ENCODE data around the gene DTNBP1.

DTNBP1 gene

DNA sequence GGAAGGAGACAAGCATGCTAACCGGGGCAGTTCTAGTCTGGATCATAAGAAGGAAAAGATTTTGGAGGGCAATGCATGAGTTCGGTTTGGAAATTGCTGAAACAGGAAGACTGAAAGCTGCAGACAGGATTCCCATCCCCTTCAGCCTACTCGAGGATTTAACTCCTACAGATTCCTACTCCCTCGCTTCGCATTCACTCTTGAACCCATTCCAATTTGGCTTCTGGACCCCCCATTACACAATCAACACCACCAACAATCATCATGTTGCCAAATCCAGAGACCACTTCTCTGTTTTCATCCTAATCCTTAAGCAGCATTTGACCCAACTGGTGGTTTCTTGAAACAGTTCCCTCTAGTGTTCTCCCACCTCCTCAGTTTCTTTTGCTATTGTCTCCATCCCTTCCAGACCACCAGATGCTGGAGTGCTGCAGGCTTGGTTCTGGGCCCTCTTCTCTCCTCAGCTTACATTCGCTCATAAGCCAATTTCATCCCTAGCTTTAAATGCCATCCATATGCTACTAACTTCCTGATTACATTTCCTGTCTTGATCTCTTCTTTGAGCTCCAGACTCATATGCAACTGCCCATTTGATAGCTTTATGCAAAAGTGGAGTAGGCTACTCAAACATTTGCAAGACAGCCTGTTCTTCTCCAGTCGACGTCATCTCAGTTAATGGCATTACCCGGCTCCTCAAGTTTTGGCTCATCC, 66.5 kb downstream of the DTNBP1 start:
- H3K27ac ChIP-seq = no peak overlapping the region
- TF ChIP-seq, protein P1, sequence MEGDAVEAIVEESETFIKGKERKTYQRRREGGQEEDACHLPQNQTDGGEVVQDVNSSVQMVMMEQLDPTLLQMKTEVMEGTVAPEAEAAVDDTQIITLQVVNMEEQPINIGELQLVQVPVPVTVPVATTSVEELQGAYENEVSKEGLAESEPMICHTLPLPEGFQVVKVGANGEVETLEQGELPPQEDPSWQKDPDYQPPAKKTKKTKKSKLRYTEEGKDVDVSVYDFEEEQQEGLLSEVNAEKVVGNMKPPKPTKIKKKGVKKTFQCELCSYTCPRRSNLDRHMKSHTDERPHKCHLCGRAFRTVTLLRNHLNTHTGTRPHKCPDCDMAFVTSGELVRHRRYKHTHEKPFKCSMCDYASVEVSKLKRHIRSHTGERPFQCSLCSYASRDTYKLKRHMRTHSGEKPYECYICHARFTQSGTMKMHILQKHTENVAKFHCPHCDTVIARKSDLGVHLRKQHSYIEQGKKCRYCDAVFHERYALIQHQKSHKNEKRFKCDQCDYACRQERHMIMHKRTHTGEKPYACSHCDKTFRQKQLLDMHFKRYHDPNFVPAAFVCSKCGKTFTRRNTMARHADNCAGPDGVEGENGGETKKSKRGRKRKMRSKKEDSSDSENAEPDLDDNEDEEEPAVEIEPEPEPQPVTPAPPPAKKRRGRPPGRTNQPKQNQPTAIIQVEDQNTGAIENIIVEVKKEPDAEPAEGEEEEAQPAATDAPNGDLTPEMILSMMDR (conservative IDR thresholded peaks at IDR 0.05) = no peak

DNA sequence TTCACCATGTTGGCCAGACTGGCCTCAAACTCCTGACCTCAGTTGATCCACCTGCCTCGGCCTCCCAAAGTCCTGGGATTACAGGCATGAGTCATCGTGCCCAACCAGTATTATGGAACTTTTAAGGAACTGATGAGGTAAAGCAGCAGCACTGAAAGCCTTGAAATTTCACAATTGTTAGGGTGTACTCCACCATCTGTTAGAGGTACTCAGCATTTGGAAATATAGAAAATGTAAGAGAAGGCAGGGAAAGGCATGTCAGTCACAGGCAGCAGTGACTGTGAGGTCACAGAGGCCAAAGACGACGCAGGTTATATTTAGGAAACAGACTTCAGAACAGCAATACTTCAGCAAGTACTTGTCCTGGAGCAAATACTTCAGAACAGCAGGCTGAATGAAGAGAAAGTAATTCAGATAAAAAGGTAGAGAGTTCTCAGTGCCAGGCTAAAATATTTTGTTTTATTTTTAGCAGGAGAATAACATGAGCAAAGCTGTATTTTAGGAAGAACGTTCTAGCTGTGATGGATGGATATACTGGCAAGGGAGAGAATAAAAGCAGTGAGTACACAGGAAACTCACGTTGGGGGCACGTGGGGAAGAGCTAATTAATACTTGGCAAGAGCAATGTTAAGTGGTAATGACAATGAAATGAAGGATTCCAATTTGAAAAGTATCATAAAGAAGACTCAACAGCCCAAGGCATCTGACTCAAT, 67.2 kb downstream of the DTNBP1 start:
- TF ChIP-seq, protein P1 (conservative IDR thresholded peaks at IDR 0.05) = no peak
- H3K27ac ChIP-seq = no peak overlapping the region

DNA sequence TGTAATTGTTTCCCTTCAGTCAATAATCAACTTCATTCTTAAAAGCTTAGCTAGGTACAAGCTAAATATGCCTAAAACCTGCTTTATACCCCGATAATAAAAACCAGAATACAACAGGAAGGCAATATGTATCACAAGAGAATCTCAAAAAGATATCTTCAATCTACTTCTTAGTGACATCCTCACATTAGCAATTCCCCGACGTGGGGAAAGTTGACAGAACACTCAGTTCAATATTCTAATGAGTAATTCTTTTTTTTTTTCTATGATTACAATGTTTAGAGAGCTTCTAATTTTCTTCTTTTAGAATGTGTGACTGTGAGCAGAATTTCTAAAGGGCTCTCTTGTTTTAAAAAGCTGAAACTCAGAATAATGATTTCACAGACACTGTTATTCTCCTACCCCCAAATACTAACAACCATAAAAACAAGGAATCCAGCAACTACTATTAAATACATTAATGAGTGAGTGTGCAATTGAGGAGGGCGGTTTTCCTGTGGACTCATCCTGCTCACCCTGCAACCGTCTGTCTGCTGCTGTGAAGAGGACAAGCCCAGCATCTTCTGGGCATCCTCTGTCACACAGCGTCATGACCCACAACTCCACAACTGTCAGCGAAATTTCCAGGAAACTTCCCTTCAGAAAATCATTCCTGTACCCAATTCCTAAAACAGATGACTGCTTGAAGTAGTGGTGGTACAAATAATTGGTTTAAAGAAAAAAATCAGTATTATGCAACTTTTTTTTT, 68.1 kb downstream of the DTNBP1 start:
- TF ChIP-seq, protein P1 (conservative IDR thresholded peaks at IDR 0.05) = no peak
- no peak overlapping the region for H3K27ac ChIP-seq

DNA sequence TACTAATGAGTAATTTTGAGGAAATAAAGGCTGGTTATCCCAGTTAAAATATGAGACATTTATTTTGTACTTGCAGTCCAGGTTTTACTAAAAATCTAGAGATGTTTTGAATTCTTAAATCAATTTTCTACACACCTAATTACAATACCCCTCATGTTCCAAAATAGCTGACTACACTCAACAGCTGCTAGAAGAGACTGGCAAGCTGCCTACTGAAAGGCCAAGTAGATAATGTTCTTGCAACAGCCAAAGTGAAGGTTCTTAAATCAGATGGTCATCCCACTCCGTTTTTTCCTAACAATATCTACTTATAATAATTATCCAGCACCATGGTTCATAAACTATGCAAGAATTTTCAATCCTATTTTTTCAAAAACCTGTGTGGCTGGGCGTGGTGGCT, 69.0 kb downstream of the DTNBP1 start:
- TF ChIP-seq, protein P1 (conservative IDR thresholded peaks at IDR 0.05) = no peak
- H3K27ac ChIP-seq = no peak overlapping the region

DNA sequence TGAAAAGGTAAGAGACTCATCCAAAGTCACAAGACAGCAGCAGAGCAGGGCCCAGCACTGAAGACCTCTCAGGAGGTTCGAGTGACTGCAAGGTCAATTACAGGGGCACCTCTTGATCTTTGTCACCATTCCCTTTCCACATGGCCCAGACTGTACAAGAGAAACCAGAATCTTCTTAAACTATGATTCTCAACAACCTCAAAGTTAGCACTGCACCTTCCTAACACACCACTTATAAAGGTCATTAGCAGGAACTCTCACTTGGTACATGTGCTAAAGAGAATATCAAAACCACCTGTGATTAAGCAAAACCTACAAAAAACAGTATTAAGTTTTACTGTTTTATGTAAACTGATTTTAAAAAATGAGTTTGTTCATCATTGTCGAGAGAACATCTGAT, 70.2 kb downstream of the DTNBP1 start:
- TF ChIP-seq, protein P1 (conservative IDR thresholded peaks at IDR 0.05) = no peak
- no peak overlapping the region for H3K27ac ChIP-seq

DNA sequence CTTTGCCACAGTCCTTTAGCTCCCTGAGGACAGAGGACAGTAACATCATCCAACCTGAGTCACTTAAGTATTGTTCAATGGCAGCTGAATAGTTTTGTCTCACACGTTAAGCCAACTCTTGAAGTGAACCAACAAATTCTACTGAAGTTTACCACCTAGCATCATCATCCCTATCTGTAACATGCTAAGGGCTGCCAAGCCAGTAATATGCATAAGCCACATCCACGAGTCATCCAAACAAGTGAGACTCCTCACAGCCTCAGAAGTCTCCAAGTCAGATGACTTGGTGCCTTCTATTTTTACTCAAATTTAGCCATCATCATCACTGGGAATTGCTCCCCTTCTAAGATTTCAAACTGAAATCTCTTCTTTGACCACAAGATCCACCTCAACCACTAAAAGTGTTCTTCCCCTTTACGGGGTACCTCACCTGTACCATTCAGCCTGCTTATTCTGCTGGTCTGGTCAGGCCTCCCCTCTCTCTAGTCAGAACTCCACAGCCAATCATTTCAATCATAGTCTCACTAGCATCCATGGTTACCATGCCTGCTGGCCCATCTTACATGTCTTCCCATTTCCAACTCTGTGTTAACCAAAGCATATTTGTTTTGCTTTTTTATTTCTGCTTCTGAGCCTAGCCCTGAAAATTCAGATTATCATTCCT, 73.7 kb downstream of the DTNBP1 start:
- no peak overlapping the region for H3K27ac ChIP-seq
- TF ChIP-seq, protein P1 (conservative IDR thresholded peaks at IDR 0.05) = no peak

DNA sequence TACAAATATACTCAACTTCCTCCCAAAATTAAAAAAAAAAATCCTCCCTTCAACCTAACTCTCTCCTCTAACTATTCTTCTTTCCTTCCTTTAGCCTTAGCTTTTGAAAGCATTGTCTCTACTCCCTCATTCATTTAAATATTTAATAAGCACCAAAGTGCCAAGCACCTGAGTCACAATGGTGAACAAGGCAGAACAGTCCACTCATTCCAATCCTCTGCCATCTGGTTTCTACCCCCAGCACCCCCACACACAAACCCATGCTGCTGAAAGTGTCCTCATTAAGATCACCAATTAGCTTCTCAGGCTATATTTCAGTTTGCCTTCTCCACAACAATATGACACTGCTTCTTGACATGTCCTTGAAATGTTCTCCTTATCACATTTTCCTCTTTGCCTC, 76.3 kb downstream of the DTNBP1 start:
- TF ChIP-seq, protein P1 (conservative IDR thresholded peaks at IDR 0.05) = no peak
- no peak overlapping the region for H3K27ac ChIP-seq
